PC-9 (cell line): ENCODE results near the gene ADAMTS16. TPM values are rescaled to one million over a fixed set of nuclear protein-coding genes. Genes with fewer than 3 reads are reported as not detected.
"Not testable (repeated sequence)": the region's sequence is repeated elsewhere in the genome, so short reads cannot be mapped to it uniquely, and the experiment has no call there.

Experiments
- BruUV-seq: library from RNA; stranded (reverse); fragments of 400-500 nt; replicated peaks from 2 replicates; lab custom pipeline; 2021; lab: Mats Ljungman, UMichigan
- CTCF ChIA-PET: fragments of 300-600 bp; sonication (Branson Sonifier 250); formaldehyde crosslinking; loops from one replicate; lab custom pipeline; 2022; ENCODE audit warnings: antibody characterized with exemption; lab: Charles Lee
- POLR2A ChIA-PET: fragments of 300-600 bp; sonication (Branson Sonifier 250); formaldehyde crosslinking; loops from one replicate; lab custom pipeline; 2022; ENCODE audit warnings: antibody characterized with exemption; ENCODE audit not compliant: unreplicated experiment; lab: Charles Lee
- DNase-seq, 2 experiments: peaks; one replicate each; pipeline versions ENCODE4 v3.0.0 to v3.0.0-alpha.2; 2015 to 2022; ENCODE audit warnings: mixed read lengths in 1 of 2
- H2AFZ ChIP-seq: fragments of 200-600 bp; sonication (generic); 2 replicates; pipeline ENCODE4 v1.8.1; 2017; ENCODE audit warnings: antibody characterized with exemption
- H3F3A ChIP-seq: fragments of 200-600 bp; sonication (generic); 2 replicates; pipeline ENCODE4 v1.8.1; 2017; ENCODE audit warnings: antibody characterized with exemption, mild to moderate bottlenecking, low read depth; ENCODE audit not compliant: insufficient read depth
- H3K27ac ChIP-seq: fragments of 200-600 bp; sonication (generic); 2 replicates; pipeline ENCODE4 v1.6.1; 2016; ENCODE audit warnings: mixed run types
- H3K27me3 ChIP-seq: fragments of 200-600 bp; sonication (generic); 2 replicates; pipeline ENCODE4 v1.6.1; 2016; ENCODE audit warnings: low read depth, mixed run types; ENCODE audit not compliant: insufficient read depth
- H3K36me3 ChIP-seq: fragments of 200-600 bp; sonication (generic); 2 replicates; pipeline ENCODE4 v1.6.1; 2016; ENCODE audit warnings: low read depth, mixed run types
- H3K4me1 ChIP-seq: fragments of 200-600 bp; sonication (generic); replicated peaks from 2 replicates; pipeline ENCODE4 v1.6.1; 2016; ENCODE audit warnings: mixed run types; ENCODE audit not compliant: insufficient read depth
- H3K4me2 ChIP-seq: fragments of 200-600 bp; sonication (generic); 2 replicates; pipeline ENCODE4 v1.6.1; 2017; ENCODE audit warnings: mixed run types
- H3K4me3 ChIP-seq: fragments of 200-600 bp; sonication (generic); 2 replicates; pipeline ENCODE4 v1.6.1; 2016; ENCODE audit warnings: mixed run types
- H3K79me2 ChIP-seq: fragments of 200-600 bp; sonication (generic); 2 replicates; pipeline ENCODE4 v1.6.1; 2017; ENCODE audit warnings: low read depth, mixed run types
- H3K9me2 ChIP-seq: fragments of 200-600 bp; sonication (generic); 2 replicates; pipeline ENCODE4 v1.8.1; 2017; ENCODE audit warnings: mild to moderate bottlenecking; ENCODE audit not compliant: insufficient read depth
- H3K9me3 ChIP-seq: fragments of 200-600 bp; sonication (generic); 2 replicates; pipeline ENCODE4 v1.8.1; 2016; ENCODE audit warnings: low read depth; ENCODE audit not compliant: insufficient read depth
- H4K20me1 ChIP-seq: fragments of 200-600 bp; sonication (generic); 2 replicates; pipeline ENCODE4 v1.8.1; 2017; ENCODE audit not compliant: insufficient read depth
- EZH2 ChIP-seq: fragments of 200-600 bp; sonication (generic); IDR thresholded peaks from 2 replicates; pipeline ENCODE4 v1.8.0; 2017; ENCODE audit warnings: antibody characterized with exemption, low read depth
- intact Hi-C: fragments of 100-400 bp; cut with micrococcal nuclease; formaldehyde crosslinking; loops from one replicate; pipeline ENCODE4 v1.10.0; 2022; ENCODE audit not compliant: unreplicated experiment
- total RNA-seq: library from RNA; stranded (reverse); gene quantifications from 2 replicates; pipeline ENCODE4 v1.2.3, GENCODE V29; 2021
- TF ChIP-seq, protein P1 (sequence below): fragments of 200-600 bp; sonication (generic); conservative IDR thresholded peaks from 2 replicates; pipeline ENCODE4 v1.6.1; 2017; ENCODE audit warnings: mixed run types, antibody characterized with exemption, mild to moderate bottlenecking, moderate library complexity

ADAMTS16 gene
- total RNA-seq, 1 experiment from 2014 or later = 26.4 TPM

GRCh38 chr5:5134107-5134506 lies 6.0 kb upstream of the ADAMTS16 start:
- H3K79me2 ChIP-seq = no peaks in the 10 kb centered on the region
- no peaks in the 10 kb centered on the region for H3K27me3 ChIP-seq
- no peaks in the 10 kb centered on the region for H3K9me3 ChIP-seq
- H3K9me2 ChIP-seq = no peaks in the 10 kb centered on the region
- no peak for TF ChIP-seq EZH2
- TF ChIP-seq, protein P1, sequence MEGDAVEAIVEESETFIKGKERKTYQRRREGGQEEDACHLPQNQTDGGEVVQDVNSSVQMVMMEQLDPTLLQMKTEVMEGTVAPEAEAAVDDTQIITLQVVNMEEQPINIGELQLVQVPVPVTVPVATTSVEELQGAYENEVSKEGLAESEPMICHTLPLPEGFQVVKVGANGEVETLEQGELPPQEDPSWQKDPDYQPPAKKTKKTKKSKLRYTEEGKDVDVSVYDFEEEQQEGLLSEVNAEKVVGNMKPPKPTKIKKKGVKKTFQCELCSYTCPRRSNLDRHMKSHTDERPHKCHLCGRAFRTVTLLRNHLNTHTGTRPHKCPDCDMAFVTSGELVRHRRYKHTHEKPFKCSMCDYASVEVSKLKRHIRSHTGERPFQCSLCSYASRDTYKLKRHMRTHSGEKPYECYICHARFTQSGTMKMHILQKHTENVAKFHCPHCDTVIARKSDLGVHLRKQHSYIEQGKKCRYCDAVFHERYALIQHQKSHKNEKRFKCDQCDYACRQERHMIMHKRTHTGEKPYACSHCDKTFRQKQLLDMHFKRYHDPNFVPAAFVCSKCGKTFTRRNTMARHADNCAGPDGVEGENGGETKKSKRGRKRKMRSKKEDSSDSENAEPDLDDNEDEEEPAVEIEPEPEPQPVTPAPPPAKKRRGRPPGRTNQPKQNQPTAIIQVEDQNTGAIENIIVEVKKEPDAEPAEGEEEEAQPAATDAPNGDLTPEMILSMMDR = no peak
- no TSS peak for BruUV-seq
- H2AFZ ChIP-seq = no peak overlapping the region
- CTCF ChIA-PET = no interaction called here
- peaks cover 9% of the 10 kb centered on the region; the same call in 1 of the 2 replicates for H3F3A ChIP-seq
- H4K20me1 ChIP-seq = no peaks in the 10 kb centered on the region
- H3K27ac ChIP-seq = no peak overlapping the region
- peaks cover 21% of the 10 kb centered on the region for H3K4me1 ChIP-seq
- H3K4me3 ChIP-seq = no peak overlapping the region
- no peak overlapping the region for H3K4me2 ChIP-seq
- DNase-seq = no peak
- intact Hi-C loops = no loop called here
- H3K36me3 ChIP-seq = no peaks in the 10 kb centered on the region
- POLR2A ChIA-PET = no interaction called here

- peaks cover 21% of the 10 kb centered on the region for H3K4me1 ChIP-seq
- ChIA-PET CTCF (no interaction called here), POLR2A (no interaction called here)
- peaks cover 9% of the 10 kb centered on the region; the same call in 1 of the 2 replicates for H3F3A ChIP-seq
- TF ChIP-seq, protein P1 = no peak
- no peak for TF ChIP-seq EZH2
- no peaks in the 10 kb centered on the region for H3K79me2 ChIP-seq
- no peaks in the 10 kb centered on the region for H4K20me1 ChIP-seq
- no peaks in the 10 kb centered on the region for H3K27me3 ChIP-seq
- H3K27ac ChIP-seq = no peak overlapping the region
- H3K36me3 ChIP-seq = no peaks in the 10 kb centered on the region
- peak overlapping the region; percentile 25; the same call in 1 of the 2 replicates for H2AFZ ChIP-seq
- no peaks in the 10 kb centered on the region for H3K9me2 ChIP-seq
- no TSS peak for BruUV-seq
- no peak overlapping the region for H3K4me3 ChIP-seq
- no peaks in the 10 kb centered on the region for H3K9me3 ChIP-seq
- H3K4me2 ChIP-seq = peak overlapping the region; percentile 30
- DNase-seq = peak in 1 of 2 experiments; percentile 92
- intact Hi-C loops = no loop called here
Observed at GRCh38 chr5:5135957-5136676, 4.0 kb upstream of the ADAMTS16 start.

DNA sequence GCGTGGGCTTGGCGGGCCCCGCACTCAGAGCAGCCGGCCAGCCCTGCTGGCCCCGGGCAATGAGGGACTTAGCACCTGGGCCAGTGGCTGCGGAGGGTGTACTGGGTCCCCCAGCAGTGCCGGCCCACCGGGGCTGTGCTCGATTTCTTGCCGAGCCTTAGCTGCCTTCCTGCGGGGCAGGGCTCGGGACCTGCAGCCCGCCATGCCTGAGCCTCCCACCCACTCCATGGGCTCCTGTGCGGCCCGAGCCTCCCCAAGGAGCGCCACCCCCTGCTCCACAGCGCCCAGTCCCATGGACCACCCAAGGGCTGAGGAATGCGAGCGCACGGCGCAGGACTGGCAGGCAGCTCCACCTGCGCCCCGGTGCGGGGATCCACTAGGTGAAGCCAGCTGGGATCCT lies 2.3 kb upstream of the ADAMTS16 start:
- peaks cover 21% of the 10 kb centered on the region for H3K4me1 ChIP-seq
- POLR2A ChIA-PET = interaction anchor here (0.5 kb wide), 1 partner anchor 8 kb away, joined by 3 read pairs; no protein-coding TSS in a partner anchor
- H3F3A ChIP-seq, BruUV-seq, H4K20me1 ChIP-seq, H3K9me2 ChIP-seq, H3K79me2 ChIP-seq, H3K9me3 ChIP-seq, H3K4me2 ChIP-seq, H2AFZ ChIP-seq, H3K27me3 ChIP-seq, H3K27ac ChIP-seq, H3K4me3 ChIP-seq, H3K36me3 ChIP-seq, intact Hi-C loops, DNase-seq: not testable (repeated sequence)
- CTCF ChIA-PET = interaction anchor here (0.6 kb wide), 2 partner anchors 329 to 1760 kb away, joined by 3 to 5 read pairs; no protein-coding TSS in a partner anchor
